IPS-18c (cell line): ENCODE data around the gene CRTC2.

Source experiments
- H3K4me3 ChIP-seq: 2 replicates; pipeline ENCODE4 v1.7.0; 2013; ENCODE audit warnings: low read depth, mild to moderate bottlenecking, low read length, moderate library complexity; ENCODE audit not compliant: insufficient read depth
- H3K9me3 ChIP-seq: one replicate; pipeline ENCODE4 v1.6.1; 2013; ENCODE audit warnings: mild to moderate bottlenecking, low read length, moderate library complexity; ENCODE audit not compliant: control insufficient read depth, insufficient read depth

The CRTC2 gene

GRCh38 chr1:153978274-153978909 lies 20.0 kb upstream of the CRTC2 start:
- Histone ChIP-seq H3K9me3 (no peaks in the 10 kb centered on the region), H3K4me3 (peak overlapping the region; percentile 98)

GRCh38 chr1:153977250-153978240 lies 19.1 kb upstream of the CRTC2 start, which contains the start of gene JTB:
JTB (minus strand) TSS chr1:153977674; CDS start chr1:153977252, 422 bp downstream.
- no peaks in the 10 kb centered on the region for H3K9me3 ChIP-seq
- H3K4me3 ChIP-seq: peak within 1 kb of the TSS; percentile 98

GRCh38 chr1:153976819-153977249 lies 18.4 kb upstream of the CRTC2 start:
- H3K4me3 ChIP-seq: peak overlapping the region; percentile 98

GRCh38 chr1:153973525-153973924 lies 15.1 kb upstream of the CRTC2 start:
- no peaks in the 10 kb centered on the region for H3K9me3 ChIP-seq

More at GRCh38 chr1:153976819-153977249, 18.4 kb upstream of the CRTC2 start:
- H3K9me3 ChIP-seq: no peaks in the 10 kb centered on the region

GRCh38 chr1:153973071-153973470 lies 14.7 kb upstream of the CRTC2 start:
- Histone ChIP-seq H3K4me3 (no peak overlapping the region), H3K9me3 (no peaks in the 10 kb centered on the region)

More at GRCh38 chr1:153973525-153973924, 15.1 kb upstream of the CRTC2 start:
- H3K4me3 ChIP-seq: no peak overlapping the region

GRCh38 chr1:153970346-153970745 lies 11.9 kb upstream of the CRTC2 start:
- Histone ChIP-seq H3K4me3 (no peak overlapping the region), H3K9me3 (no peaks in the 10 kb centered on the region)

- H3K9me3 ChIP-seq: peaks cover 3% of the 10 kb centered on the region
- peak overlapping the region; percentile 81; the same call in 1 of the 2 replicates for H3K4me3 ChIP-seq
These were observed 10.6 kb upstream of the CRTC2 start for GRCh38 chr1:153968972-153969371.

- peak overlapping the region; percentile 81 for H3K4me3 ChIP-seq
- H3K9me3 ChIP-seq: peaks cover 4% of the 10 kb centered on the region
These were observed 10.0 kb upstream of the CRTC2 start for GRCh38 chr1:153968408-153968807.

GRCh38 chr1:153968000-153968363 lies 9.6 kb upstream of the CRTC2 start:
- H3K4me3 ChIP-seq: peak overlapping the region; percentile 81
- peaks cover 4% of the 10 kb centered on the region for H3K9me3 ChIP-seq

GRCh38 chr1:153967107-153967999 lies 8.9 kb upstream of the CRTC2 start, which contains the start of gene CREB3L4:
CREB3L4 (plus strand) TSS chr1:153967902; CDS start chr1:153968526, 624 bp downstream.
- peaks cover 4% of the 10 kb centered on the region for H3K9me3 ChIP-seq
- peak within 1 kb of the TSS; percentile 81 for H3K4me3 ChIP-seq

GRCh38 chr1:153963850-153964331 lies 5.5 kb upstream of the CRTC2 start:
- H3K9me3 ChIP-seq: peaks cover 4% of the 10 kb centered on the region
- H3K4me3 ChIP-seq: peak overlapping the region; percentile 88

GRCh38 chr1:153963030-153963849 lies 4.8 kb upstream of the CRTC2 start, which contains the start of gene SLC39A1:
SLC39A1 (minus strand) TSS chr1:153963537; CDS start chr1:153962715, 822 bp downstream.
- H3K4me3 ChIP-seq: peak within 1 kb of the TSS; percentile 88

GRCh38 chr1:153962088-153963029 lies 3.9 kb upstream of the CRTC2 start:
- H3K9me3 ChIP-seq: peaks cover 4% of the 10 kb centered on the region
- peak overlapping the region; percentile 88 for H3K4me3 ChIP-seq

More at GRCh38 chr1:153963030-153963849, 4.8 kb upstream of the CRTC2 start, which contains the start of gene SLC39A1:
- peaks cover 4% of the 10 kb centered on the region for H3K9me3 ChIP-seq

- peaks cover 4% of the 10 kb centered on the region for H3K9me3 ChIP-seq
- H3K4me3 ChIP-seq: peak overlapping the region; percentile 88
These were observed 3.0 kb upstream of the CRTC2 start for GRCh38 chr1:153961421-153961820.

GRCh38 chr1:153960206-153960605 lies 1.8 kb upstream of the CRTC2 start:
- Histone ChIP-seq H3K4me3 (no peak overlapping the region), H3K9me3 (peaks cover 4% of the 10 kb centered on the region)
